GM18498 (cell line): ENCODE data around the gene BABAM2.
"Not testable (repeated sequence)": the region's sequence is repeated elsewhere in the genome, so short reads cannot be mapped to it uniquely, and the experiment has no call there.

Source experiments
- ATAC-seq: cut with Tn5 transposase; IDR thresholded peaks from one replicate; pipeline ENCODE4 v1.9.1; 2021; ENCODE audit warnings: mild to moderate bottlenecking, moderate library complexity; ENCODE audit not compliant: unreplicated experiment

BABAM2 gene

DNA sequence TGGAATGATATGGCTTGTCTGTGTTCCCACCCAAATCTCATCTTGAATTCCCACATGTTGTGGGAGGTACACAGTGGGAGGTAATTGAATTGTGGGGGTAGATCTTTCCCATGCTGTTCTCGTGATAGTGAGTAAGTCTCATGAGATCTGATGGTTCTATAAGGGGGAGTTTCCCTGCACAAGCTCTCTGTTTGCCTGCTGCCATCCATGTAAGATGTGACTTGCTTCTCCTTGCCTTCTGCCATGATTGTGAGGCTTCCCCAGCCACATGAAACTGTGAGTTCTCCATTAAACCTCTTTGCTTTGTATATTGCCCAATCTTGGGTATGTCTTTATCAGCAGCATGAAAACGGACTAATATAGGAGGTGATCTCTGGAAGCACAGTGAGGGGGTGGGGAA, 78.4 kb downstream of the BABAM2 start:
- not testable (repeated sequence) for ATAC-seq

DNA sequence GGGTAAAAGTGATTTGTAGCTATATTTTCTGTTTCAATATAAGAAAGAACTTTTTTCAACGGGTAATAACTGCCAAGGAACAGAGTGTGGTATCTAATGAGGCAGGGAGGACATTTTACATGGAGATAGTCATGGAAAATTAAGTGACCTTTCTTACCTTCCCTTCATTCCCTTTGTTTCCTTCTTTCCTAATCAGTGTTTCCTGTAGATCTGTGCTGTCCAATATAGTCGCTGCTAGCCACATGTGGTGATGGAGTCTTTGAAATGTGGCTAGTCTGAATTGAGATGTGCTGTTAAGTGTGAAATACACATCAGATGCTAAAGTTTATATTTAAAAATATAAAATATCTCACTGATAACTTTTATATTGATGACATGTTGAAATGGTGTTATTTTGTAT, 81.8 kb downstream of the BABAM2 start:
- ATAC-seq: no peak

DNA sequence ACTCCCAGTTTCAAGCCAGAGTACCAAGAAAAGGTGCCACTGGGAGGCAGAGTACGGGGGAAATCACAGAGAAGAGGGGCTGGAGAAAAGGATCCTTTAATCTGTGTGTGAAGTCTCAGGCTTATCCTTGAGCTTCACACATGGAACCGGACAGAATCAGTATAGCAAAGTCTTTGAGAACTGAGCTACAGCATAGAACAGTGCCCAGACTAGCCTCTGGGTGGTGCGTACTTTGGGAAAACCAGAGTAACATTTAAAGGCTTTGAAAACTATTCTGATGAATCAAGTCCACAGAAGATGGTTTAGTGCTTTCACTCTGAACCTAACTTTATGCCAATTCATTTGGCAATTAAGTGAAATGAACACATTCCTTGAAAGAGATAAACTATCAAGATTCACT, 83.1 kb downstream of the BABAM2 start:
- ATAC-seq: no peak

DNA sequence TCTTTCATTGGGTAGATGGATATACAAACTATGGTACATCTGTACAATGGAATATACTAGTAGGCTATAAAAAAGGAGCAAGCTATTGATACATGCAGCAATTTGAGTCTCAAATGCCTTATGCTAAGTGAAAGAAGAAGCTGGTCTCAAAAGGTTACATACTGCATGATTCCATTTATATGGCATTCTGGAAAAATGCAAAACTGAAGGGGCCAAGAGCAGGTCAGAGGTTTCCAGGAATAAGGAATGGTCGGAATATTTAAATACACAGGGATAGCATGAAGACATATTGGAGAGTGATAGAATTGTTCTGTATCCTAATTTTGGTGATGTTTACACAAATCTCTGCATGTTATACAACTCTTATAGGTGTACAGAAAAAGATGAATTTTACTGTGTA, 85.8 kb downstream of the BABAM2 start:
- no peak for ATAC-seq

DNA sequence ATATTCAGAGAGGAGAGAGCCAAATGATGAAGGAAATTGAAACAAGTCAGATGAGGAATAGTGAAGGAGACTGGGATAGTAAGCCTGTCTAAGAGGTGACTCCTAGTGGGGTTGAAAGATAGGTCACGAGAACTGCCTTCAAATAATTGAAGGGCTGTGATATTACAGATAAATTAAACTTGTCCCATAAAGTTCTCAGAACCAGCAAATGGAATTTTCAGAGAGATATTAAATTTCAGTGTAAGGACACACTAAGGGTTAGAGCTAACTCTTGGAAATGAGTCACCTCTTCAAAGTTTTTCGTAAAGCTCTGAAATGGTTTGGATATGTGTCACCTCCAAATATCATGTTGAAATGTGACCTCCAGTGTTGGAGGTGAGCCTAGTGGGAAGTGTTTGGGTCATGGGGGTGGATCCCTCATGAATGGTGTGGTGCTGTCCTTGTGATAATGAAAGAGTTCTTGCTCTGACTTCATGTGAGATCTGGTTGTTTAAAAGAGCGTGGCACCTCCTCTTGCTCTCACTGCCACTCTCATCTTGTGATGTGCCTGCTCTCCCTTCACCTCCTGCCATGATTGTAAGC, 87.3 kb downstream of the BABAM2 start:
- ATAC-seq: no peak

DNA sequence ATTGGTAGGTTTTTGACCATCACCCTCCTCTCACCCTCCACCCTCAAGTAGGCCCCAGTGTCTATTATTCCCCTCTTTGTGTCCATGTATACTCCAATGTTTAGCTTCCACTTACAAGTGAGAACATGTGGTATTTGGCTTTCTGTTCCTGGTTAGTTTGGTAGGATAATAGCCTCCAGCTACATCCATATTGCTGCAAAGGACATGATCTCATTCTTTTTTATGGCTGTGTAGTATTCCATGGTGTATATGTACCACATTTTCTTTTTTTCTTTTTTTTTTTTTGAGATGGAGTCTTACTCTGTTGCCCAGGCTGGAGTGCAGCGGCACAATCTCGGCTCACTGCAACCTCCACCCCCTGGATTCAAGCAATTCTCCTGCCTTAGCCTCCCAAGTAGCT, 88.2 kb downstream of the BABAM2 start:
- not testable (repeated sequence) for ATAC-seq

DNA sequence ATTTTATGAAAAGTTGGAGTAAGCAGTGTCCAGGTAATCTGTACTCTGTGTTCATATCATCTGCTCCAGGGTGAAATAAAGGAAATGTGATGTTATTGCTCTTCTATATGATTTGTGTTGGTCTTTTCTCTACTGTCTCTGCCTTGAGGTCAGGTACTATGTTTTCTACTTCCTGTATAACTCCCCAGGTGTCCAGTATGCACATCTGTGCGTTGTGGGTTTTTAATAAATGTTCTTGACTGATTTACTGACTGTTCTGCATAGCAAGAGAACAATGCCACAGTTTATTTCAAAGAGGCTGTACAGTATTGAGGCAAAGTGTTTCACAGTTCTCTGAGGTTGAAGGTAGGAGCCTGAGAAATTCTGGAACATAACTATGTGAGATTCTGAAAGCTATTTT, 89.7 kb downstream of the BABAM2 start:
- ATAC-seq: no peak

DNA sequence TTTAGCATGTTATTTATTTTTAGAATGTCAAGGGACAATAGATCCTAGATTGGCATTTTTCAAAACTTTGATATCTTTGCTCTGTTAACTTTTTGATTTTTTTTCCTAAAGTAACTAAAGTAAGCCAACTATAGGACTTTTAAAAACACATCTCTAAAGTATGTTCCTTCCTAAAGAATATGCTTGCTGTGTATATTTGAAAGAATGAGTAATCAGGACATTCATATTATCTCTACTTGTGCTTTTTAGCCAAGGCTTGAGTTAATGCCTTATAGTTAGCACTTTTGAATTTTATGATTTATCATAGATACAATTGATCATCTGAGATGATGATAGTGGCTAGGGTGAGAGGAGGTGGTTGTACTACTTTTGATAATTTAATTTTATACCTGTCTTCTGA, 93.6 kb downstream of the BABAM2 start:
- ATAC-seq: no peak

DNA sequence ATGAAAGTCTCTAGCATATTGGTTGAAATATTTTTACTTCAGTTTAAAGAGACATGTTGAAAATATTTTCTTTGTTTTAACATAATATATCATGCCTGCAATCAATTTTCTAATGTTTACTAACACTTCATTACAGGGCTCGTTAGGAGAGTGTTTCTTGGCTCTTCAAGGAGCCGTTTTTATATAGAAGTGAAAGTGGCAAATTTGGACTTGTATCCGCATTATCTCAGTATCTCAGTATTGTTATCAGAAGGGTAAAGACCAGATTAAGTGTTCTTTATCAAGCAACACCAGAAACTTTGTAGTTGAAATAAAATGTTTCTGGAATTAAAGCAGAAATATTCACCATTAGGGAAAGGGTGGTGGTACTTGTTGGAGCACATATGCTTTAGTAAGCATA, 97.8 kb downstream of the BABAM2 start:
- ATAC-seq: no peak

DNA sequence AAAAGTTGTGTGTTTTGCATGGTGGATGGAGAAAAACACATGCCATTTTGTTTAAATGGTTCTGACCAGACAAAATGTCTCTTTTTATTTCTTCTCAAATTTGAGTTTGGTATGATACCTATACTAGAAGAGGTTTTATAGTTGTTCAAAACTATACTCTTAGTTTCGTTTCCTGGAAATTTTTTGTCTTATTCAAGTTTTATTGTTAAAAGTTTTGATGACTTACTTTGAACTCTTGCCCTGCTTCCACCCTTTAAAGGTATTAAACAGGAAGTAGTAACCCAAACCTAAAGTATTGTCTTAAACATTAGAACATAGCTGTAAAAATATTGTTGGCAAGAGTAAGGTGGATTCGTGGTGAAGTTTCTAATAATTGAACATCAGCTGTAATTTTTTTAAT, 98.2 kb downstream of the BABAM2 start:
- no peak for ATAC-seq

DNA sequence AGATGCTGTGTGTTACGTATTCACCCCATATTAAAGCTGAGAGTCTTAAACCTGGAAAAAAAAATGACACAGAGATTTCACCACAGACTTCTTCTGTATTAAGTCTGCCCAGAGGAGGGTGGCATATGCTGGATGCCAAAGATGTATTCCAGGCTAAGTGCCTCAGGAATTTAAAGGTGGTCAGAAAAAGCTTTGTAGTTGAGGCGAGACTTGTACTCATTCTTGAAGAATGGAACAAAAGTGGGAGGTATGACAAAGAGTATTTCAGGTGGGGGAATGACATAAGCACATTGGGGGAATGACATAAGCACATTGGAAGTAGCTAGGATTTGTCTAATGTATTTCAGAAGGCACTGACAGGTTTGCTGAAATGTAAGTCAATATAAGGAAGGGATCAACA, 98.6 kb downstream of the BABAM2 start:
- no peak for ATAC-seq

DNA sequence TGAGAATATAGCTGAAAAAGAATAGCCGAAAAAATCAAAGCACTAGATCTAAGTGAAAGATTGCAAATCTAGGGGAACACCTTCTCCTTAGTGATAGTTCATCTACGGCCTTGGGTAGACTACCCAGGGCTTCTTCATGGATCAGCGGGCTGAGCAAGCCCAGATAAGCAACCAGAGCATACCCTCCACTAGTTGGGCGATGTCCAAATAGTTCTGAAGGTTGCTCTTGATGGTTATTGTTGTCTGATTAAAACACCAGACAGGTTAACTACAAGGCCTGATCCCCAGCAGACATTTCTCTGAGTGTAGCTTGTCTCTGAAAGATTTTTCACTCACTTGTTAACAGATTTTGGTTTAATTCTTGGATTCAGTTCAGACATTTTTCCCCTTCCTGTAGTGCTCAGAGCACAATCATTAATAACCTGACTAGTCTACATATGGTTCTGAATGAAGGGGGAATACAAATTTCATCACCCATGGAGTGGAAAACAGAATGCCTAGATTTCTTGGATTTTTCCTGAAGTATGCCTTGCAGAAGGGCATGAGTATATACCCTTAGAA, 99.6 kb downstream of the BABAM2 start:
- ATAC-seq: no peak

DNA sequence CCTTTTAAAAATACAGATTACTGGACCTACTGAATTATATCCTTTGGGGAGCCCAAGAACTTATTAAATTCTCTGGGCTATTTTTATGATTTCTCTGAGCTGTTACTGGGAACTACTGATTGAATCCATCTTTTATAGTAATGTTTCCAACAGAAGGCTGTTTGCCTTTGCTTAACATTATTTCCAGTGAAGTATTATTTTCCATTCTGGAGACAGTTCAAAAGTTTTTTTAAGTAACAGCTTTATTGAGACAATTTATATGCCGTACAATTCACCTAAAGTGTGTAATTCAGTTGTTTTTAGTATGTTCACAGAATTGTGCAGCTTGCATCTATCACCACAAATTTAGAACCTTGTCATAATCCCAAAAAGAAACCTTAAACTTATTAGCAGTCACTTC, 100.6 kb downstream of the BABAM2 start:
- ATAC-seq: no peak

DNA sequence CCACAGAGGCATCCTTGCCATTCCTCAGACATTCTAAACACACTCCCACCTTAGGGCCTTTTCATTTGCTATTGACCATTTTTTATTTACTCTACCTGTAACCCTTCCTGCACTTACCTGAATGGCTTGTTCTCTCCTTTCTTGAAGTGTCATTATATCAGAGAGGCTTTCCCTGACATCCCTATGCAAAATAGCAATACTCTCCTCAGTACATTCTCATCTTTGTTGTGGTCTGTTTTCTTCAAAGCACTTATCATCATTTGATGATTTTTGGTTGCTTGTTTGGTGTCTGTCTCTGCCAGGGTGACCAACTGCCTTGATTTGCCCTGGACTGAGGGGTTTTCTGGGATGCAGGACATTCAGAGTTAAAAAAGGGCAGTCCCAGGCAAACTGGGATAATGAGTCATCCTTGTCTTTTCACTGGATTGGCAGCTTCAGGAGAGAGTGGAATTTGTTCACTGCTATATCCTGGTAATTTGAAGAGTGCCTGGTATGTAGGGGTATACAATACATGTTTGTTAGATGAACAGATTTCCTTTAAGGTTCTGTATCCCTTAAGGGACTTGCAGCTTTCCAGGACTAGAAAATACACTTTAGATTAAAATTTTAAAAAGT, 102.4 kb downstream of the BABAM2 start:
- ATAC-seq: no peak

DNA sequence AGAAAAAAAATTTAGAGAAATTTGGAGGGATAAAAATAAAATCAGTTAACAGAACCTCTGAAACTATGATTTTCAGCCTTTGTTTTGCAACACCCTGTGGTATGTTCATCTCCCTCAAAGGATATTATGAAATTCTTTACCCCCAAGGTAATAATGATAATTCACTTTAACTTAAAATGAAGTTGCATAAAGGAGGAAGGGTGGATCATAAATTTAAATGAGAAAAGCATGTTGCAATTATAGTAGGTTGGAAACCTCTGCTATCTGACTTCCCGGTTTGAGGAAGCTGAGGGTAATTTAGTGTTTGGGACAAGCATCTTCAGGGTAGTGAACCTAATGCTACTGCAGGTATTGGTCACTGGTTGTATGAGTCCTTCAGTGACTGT, 102.9 kb downstream of the BABAM2 start:
- ATAC-seq: no peak

DNA sequence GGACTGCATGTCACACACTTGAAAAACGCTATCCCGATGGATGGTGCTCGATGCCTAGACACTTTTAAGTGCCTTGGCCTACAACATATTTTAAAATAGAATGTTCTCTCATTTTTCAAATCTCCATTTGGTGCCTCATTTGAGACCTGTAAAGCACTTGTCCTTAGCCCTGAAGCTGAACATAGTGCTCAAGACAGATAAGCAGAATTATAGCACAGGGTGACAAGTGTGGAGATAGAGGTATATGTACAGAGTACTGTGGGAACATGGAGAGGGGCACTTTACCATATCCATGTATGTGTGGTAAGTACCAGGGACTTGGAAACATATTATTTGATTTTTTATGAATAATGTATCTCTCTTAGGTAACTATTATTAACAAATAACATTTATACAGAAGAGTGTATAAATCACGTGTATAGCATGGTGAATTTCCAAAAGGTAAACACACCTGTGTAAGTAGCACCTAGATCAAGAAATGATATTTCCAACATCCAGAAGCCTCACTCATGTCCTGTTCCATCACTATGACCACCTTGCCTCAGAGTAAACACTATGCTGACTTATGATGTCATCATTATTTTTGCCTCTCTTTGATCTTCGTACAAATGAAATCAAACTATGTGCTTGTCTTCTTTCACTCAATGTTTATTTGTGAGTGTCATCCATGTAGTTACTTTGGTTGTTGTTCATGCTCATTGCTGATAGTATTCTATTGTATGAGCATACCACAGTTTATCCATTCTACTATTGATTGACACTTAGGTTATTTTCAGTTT, 103.6 kb downstream of the BABAM2 start:
- ATAC-seq: no peak

DNA sequence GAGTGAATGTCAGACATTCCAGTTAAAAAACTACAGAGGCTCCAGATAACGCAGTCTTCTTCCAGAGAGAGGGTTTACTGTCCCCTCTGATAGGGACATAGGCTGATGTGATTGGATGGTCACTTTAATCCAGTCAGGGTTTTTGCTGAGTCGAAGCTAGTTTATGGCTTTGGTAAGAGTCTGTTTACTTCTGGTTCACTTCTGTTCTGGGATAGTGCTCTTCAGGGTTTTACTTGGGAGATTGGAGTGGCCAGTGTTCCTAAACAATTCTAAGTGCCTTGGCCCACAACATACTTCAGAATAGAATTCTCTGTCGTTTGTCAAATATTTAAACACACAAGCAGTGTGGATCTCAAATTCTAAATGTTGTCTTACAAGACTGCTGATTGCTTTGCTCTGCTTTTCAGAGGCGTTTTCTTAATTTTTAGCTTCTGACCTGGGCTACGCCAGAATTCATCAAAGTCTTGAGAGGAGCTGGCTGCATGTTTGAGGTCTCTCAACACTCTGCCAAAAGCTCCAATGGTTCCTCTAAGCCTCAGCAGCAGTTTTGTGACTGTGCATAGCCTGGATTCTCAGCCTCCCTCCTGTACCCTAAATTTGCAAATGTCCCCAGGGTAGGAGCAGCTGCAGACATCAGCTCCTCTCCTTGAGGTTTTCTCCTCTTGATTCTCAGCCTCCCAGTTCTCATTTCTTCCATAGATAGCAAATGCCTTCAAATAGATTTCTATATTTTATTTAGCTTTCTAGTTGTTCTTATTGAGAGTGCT, 105.8 kb downstream of the BABAM2 start:
- ATAC-seq: no peak

DNA sequence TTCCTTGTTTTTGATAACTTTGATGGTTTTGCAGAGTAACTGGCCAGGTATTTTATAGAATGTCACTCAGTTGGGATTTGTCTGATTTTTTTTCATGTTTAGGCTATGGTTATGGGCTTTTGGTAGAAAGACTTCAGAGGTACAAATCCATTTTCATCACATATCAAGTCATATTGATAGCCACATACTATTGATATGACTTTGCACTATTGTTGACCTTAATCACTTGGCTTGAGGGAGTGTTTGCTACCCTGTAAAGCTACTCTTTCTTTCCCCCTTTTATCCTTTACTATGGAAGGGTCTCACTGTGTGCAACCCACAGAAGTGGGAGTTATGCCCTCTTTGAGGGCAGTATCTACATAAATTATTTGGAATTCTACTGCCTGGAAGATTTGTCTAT, 109.8 kb downstream of the BABAM2 start:
- no peak for ATAC-seq

DNA sequence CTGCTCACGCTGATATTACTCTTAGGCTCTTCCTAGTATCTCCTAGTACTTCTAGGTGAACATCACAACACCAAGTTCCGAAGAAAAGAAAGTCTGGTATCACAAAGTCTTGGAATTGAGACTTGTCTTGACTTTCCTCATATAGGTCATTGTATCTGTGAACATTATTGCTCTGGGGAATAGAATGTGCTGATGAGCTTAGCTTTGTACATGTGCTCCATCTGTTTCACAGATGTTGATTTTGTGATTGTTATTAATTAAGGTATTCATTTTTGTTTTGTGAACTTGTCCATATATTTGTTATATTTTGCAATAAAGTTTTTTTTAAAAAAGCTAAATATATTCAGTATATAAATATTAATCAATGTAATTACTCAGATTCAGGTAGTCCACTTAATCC, 111.7 kb downstream of the BABAM2 start:
- ATAC-seq: no peak

DNA sequence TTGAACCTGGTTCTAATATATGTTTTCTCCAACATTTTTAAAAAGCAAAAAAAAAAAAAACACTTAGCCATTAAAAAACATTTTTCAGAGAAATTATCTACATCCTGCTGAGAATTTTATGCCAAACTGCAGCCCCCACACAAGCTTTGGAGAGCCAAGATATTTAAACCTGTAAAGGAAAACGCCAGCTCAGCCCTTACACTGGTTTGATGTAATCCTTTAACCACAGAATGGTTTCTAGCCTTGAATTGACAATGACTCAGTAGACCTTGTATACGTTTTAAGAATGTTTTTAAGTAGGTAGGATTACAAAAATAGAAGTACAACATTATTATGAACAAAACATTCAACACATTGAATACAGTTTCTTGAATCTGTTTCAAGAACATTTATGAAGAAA, 113.6 kb downstream of the BABAM2 start:
- no peak for ATAC-seq

DNA sequence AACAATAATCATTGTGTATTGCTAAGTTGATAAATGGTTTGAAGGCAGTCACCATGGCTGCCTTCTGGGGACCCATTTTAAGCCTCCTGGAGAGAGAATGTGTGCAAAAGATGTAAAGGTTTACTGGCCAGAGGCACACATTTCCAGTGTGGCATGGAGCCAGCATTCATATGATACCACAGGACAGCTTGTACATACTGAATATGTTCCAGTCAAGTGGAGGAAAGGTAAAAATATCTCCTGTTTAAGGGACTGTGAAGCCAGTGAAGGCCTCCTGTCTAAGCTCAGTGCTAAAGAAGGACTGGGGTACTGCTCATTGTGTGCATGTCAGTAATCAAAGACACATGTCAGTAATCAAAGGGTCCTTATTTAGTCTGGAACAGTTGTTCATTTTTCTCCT, 119.2 kb downstream of the BABAM2 start:
- no peak for ATAC-seq
